Colonic mucosa (tissue), 4 donors: ENCODE measurements around the gene FLRT1. TPM values are rescaled to one million over a fixed set of nuclear protein-coding genes. Genes with fewer than 3 reads are reported as not detected.

Experiments used
- DNase-seq: peaks from one replicate; pipeline ENCODE4 v3.0.0-alpha.2; 2020
- H3K27ac ChIP-seq: fragments of 200-600 bp; one replicate; pipeline ENCODE4 v1.8.0; 2021
- H3K27me3 ChIP-seq: fragments of 200-600 bp; one replicate; pipeline ENCODE4 v1.8.0; 2021
- H3K36me3 ChIP-seq: fragments of 200-600 bp; one replicate; pipeline ENCODE4 v1.8.0; 2021
- H3K4me1 ChIP-seq: fragments of 200-600 bp; one replicate; pipeline ENCODE4 v1.8.0; 2021; ENCODE audit warnings: mild to moderate bottlenecking
- H3K4me3 ChIP-seq: fragments of 200-600 bp; one replicate; pipeline ENCODE4 v1.8.0; 2021
- H3K9ac ChIP-seq, 2 donors: one replicate each; pipeline ENCODE4 v1.7.0; 2013; ENCODE audit warnings: control low read depth in 2 of 2, low read depth in 2 of 2, low read length in 2 of 2
- H3K9me3 ChIP-seq: fragments of 200-600 bp; one replicate; pipeline ENCODE4 v1.8.0; 2021
- intact Hi-C: fragments of 100-400 bp; cut with DNase I; formaldehyde crosslinking; loops from one replicate; pipeline ENCODE4 v1.14.1; 2022
- total RNA-seq, 2 donors: library from RNA; stranded (reverse); fragmentation: NEBNext Ultra II Directional in 1 of 2; extraction: Animal tissue kit (Norgen Biotek cat#: 25700) in 1 of 2; gene quantifications; one replicate each; pipeline ENCODE4 v1.2.1, GENCODE V29; 2021
- TF ChIP-seq, protein P1 (sequence below): fragments of 200-600 bp; IDR thresholded peaks from one replicate; pipeline ENCODE4 v1.8.0; 2022; ENCODE audit warnings: antibody characterized with exemption, mild to moderate bottlenecking
- donor health status: healthy.
- donor health status: DM: no; HTN: no; CAD: no.
- donor health status: DM: no; HTN: no; CAD: no.

FLRT1 gene
- total RNA-seq, 2 donors from 2014 or later: 0.20 to 0.96 TPM

- Histone ChIP-seq H3K9ac (no peak overlapping the region), H3K27me3 (no peaks in the 10 kb centered on the region), H3K4me1 (no peaks in the 10 kb centered on the region), H3K9me3 (no peaks in the 10 kb centered on the region), H3K4me3 (no peak overlapping the region), H3K36me3 (no peaks in the 10 kb centered on the region), H3K27ac (no peak overlapping the region)
- no peak for DNase-seq
- intact Hi-C loops: no loop called here
- TF ChIP-seq, protein P1, sequence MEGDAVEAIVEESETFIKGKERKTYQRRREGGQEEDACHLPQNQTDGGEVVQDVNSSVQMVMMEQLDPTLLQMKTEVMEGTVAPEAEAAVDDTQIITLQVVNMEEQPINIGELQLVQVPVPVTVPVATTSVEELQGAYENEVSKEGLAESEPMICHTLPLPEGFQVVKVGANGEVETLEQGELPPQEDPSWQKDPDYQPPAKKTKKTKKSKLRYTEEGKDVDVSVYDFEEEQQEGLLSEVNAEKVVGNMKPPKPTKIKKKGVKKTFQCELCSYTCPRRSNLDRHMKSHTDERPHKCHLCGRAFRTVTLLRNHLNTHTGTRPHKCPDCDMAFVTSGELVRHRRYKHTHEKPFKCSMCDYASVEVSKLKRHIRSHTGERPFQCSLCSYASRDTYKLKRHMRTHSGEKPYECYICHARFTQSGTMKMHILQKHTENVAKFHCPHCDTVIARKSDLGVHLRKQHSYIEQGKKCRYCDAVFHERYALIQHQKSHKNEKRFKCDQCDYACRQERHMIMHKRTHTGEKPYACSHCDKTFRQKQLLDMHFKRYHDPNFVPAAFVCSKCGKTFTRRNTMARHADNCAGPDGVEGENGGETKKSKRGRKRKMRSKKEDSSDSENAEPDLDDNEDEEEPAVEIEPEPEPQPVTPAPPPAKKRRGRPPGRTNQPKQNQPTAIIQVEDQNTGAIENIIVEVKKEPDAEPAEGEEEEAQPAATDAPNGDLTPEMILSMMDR: no peak
Measured at GRCh38 chr11:64017945-64018224, 17.8 kb upstream of the FLRT1 start.

GRCh38 chr11:64018310-64018709 is 17.4 kb upstream of the FLRT1 start:
- no peaks in the 10 kb centered on the region for H3K9me3 ChIP-seq
- H3K9ac ChIP-seq: no peak overlapping the region
- no peaks in the 10 kb centered on the region for H3K4me1 ChIP-seq
- no peaks in the 10 kb centered on the region for H3K36me3 ChIP-seq
- TF ChIP-seq, protein P1: no peak
- no peak overlapping the region for H3K4me3 ChIP-seq
- intact Hi-C loops: no loop called here
- DNase-seq: no peak
- no peak overlapping the region for H3K27ac ChIP-seq
- H3K27me3 ChIP-seq: no peaks in the 10 kb centered on the region

DNA sequence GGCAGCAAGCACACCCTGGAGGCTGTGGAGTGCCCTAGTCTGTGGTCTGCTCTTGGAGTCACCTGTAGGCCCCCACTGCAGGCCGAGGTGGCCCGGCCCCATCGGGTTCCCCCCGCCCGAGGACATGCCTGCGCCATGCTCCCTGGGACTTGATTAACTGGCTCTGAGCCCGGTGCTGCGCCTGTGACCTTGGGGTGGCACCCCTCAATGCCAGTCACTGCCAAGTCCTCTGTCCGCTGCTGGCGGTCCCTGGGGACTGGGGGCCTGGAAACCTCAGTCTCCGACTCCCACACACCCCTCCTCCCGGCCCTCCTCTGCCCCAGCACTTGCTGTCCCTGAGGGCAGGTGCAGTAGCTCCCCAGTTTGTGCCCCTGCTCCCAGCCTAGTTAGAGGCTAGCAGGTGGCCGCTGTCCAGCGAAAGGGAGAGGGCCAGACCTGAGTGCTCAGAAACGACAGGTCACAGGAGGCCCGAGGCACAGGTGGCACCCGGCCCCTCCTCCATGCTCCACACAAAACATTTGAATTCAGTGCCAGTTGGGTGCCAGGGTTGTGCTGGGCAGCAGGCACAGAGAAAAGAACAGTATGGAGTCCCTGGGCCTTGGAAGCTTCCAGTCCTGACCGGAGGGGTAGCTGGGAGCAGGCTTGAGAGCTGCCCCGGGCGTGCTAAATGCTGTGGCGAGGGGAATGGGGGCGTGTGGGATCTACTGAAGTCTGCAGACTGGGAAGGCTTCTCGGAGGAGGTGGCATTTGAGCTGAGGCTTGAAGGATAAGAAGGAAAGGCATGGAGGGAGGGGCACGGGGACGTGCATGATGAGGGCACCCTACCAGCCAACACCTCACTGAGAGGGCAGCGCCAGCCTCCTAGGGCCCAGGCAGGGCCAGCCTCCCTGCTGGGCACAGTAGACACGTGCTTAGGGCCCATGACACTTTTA is 16.4 kb upstream of the FLRT1 start:
- DNase-seq: no peak
- H3K27ac ChIP-seq: no peak overlapping the region
- intact Hi-C loops: no loop called here

DNA sequence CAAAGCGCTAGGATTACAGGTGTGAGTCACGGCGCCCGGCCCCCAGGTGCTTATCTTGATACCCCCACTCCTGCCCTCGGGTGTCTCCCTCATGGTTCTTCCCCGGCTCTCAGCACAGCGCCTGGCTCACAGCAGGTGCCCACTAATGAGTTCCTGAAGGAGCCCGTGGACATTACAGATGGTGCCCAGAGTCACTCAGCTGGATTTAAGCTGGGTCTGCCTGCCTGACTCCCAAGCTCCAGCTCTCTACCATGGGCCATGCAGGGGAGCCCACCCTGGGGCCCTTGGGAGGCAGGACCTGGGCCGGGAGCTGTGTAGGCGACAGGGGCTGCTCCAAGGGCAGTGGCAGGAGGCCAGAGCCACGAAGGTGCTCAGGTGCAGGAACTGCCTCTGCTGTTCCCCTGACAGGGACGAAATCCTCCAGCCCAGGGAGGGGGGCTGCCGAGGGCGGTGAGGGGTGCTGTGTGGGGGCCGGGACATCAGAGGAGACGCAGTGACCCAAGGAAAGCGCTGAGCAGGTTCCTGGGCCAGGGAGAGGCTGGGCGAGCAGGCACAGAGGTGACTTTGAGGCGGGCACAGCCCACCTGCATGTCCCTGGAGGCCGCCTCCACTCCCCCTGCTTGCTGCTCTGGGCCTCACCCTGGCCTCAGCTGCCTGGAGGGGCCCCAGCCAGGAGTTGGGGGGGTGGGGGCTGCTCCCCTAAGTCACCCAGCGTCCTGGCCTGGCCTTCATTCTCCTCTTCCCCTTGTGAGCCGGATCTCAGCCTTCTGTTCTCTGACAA is 14.6 kb upstream of the FLRT1 start:
- DNase-seq: no peak
- H3K27ac ChIP-seq: no peak overlapping the region
- no peaks in the 10 kb centered on the region for H3K9me3 ChIP-seq
- H3K36me3 ChIP-seq: no peaks in the 10 kb centered on the region
- H3K27me3 ChIP-seq: no peaks in the 10 kb centered on the region
- H3K9ac ChIP-seq: no peak overlapping the region
- TF ChIP-seq, protein P1: no peak
- intact Hi-C loops: no loop called here
- H3K4me3 ChIP-seq: no peak overlapping the region
- no peaks in the 10 kb centered on the region for H3K4me1 ChIP-seq

More for the DNA sequence above, 16.4 kb upstream of the FLRT1 start:
- Histone ChIP-seq H3K4me1 (no peaks in the 10 kb centered on the region), H3K9ac (no peak overlapping the region), H3K9me3 (no peaks in the 10 kb centered on the region), H3K36me3 (no peaks in the 10 kb centered on the region), H3K27me3 (no peaks in the 10 kb centered on the region), H3K4me3 (no peak overlapping the region)
- TF ChIP-seq, protein P1: no peak

GRCh38 chr11:64021757-64022093 is 14.0 kb upstream of the FLRT1 start:
- H3K4me3 ChIP-seq: no peak overlapping the region
- H3K9me3 ChIP-seq: no peaks in the 10 kb centered on the region
- intact Hi-C loops: no loop called here
- H3K36me3 ChIP-seq: no peaks in the 10 kb centered on the region
- no peak for DNase-seq
- no peaks in the 10 kb centered on the region for H3K4me1 ChIP-seq
- no peaks in the 10 kb centered on the region for H3K27me3 ChIP-seq
- H3K9ac ChIP-seq: no peak overlapping the region
- TF ChIP-seq, protein P1: no peak
- H3K27ac ChIP-seq: no peak overlapping the region
